HG03159 (cell line): ENCODE results near the gene EIF1AD.
"Not testable (repeated sequence)": the region's sequence is repeated elsewhere in the genome, so short reads cannot be mapped to it uniquely, and the experiment has no call there.

Source experiments
- ATAC-seq: cut with Tn5 transposase; IDR thresholded peaks from one replicate; pipeline ENCODE4 v1.9.1; 2021; ENCODE audit warnings: mild to moderate bottlenecking, moderate library complexity; ENCODE audit not compliant: unreplicated experiment

EIF1AD gene

DNA sequence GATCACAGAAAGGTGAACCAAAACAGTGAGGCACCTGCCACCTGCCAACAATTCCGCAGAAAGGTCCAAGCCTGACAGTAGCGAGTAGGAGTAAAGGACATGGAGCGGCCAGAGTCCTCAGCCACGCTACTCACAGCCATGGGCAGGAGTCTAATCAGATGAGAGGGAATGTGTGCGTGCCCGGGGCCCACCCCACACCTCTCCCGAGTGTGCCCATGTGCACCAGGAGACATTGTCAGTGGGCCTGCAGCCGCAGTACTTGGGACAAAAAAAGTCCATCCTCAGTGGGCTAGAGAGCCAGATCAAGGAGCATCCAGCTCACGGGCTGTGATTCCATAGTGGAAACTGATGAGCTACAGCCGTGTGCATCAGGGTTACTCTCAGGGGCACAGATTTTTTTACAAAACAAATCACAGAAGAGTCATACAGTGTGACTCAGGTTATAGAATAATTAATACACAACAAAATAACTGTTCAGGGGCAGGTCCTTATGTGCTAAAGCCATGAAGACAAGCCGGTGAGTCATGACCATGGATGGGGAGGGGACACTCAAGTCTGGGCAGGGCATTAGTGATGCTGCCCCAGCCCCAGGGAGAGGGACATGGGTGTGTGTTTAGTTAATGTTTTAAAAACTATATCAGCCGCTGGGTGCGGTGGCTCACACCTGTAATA is 28.4 kb downstream of the EIF1AD start:
- no peak for ATAC-seq

DNA sequence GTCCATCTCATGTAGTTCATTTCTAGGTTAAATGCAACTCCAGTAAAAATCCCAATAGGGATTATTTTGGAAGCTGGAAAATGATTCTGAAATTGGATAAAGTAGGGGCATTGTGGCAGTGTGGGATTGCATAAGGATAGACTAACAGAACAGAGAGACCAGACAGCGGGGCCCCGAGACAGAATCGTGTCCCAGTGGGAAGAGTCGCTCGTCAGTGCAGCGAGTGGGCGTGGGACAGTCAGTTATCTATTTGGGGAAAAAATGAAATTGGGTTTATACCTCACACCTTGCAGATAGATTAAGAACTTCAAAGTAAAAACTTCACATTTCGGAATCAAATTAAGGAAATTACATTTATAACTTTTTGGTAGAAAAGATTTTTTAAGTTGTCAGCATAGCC is 29.8 kb downstream of the EIF1AD start:
- ATAC-seq = no peak

DNA sequence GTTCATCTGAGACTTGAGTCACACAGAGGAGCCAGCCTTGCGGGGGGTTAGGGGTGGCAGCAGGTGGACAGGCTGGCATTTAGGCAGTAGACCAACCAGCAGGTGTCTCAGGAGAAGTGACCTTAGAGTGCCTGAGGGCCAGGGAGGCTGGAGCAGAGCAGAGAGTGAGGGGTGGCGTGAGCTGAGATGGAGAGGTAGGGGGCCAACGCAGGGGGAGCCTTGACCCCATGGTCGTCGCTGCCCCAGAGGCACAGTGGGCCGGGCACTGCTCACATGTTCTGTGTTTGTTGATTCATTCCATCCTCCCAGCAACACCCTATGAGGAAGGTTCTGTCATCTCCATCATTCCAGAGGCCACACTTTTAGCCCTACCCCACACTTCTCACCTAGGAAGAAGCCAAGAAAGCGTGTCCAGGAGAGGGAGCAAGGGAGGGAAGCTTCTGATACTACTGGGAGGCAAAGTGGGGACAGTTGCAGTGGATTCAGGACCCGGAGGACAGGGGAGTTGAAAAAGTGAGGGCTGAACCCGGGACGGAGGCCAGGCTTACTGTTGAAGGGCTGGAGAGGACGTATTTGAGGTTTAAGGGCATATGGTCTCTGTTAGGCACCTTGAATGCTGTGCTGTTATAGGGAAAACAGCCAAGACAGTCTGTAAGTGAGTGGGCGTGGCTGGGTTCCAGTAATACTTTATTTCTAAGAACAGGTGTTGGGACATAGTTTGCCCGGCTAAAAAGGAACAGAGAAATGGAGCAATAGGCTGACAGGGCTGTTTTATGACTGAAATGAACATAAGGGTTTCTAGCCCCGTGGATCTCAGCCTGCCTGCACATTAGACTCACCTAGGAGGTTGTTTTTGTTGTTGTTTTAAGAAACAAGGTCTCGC is 33.1 kb downstream of the EIF1AD start:
- no peak for ATAC-seq

DNA sequence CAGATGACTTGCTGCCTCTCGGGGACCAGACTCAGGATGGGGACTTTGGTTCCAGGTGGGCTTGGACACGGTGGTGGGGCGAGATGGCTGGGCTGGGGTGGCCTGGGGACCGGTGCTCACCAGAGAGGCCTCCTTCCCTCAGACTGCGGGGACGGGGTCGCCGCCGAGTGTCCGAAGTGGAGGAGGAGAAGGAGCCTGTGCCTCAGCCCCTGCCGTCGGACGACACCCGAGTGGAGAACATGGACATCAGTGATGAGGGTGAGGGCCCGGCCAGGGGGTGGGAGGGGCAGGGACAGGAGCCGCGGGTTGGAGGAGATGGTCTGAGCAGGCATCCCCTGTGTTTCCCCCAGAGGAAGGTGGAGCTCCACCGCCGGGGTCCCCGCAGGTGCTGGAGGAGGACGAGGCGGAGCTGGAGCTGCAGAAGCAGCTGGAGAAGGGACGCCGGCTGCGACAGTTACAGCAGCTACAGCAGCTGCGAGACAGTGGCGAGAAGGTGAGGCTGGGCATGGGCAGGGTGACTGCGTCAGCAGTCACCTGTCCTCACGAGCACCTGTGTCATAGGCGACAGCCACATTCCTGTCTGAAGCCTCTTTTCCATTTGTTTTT is 34.5 kb downstream of the EIF1AD start:
- ATAC-seq = no peak

DNA sequence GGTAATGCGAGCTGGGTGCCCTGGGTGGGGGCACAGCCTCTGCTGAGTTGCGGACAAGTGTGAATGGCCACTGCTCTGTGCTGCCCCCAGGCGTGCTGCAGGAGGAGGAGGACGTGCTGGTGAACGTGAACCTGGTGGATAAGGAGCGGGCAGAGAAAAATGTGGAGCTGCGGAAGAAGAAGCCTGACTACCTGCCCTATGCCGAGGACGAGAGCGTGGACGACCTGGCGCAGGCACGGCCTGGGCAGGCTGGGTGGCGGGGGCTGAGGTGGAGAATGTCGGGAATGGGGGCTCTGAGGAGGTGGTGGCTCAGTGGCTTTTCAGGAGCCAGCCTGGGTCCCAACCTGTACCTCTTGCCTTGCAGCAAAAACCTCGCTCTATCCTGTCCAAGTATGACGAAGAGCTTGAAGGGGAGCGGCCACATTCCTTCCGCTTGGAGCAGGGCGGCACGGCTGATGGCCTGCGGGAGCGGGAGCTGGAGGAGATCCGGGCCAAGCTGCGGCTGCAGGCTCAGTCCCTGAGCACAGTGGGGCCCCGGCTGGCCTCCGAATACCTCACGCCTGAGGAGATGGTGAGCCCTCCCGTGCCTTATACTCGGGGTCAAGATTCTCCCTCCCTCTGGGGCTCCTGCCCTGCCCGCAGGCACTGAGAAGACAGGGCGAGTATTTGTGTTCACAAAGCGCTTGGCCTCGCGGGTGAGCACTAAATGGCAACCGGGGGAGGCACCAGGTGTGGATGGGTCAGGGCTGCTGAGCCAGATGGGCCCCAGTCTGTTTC is 35.8 kb downstream of the EIF1AD start:
- ATAC-seq = no peak

DNA sequence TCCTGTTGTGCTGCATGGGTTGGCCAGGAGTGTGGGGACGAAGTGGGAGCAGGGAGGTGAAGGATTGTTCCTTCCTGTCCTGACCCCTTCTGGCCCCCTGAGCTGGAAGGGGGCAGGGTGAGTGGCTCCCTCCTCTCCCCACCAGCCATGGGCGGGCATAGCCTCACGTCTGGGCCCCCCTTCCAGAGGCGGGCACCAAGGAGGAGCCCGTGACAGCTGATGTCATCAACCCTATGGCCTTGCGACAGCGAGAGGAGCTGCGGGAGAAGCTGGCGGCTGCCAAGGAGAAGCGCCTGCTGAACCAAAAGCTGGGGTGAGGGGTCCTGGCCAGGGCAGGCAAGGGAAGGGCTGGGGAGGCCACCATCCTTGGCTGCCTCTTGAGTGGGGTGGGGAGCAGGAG is 37.1 kb downstream of the EIF1AD start:
- no peak for ATAC-seq

DNA sequence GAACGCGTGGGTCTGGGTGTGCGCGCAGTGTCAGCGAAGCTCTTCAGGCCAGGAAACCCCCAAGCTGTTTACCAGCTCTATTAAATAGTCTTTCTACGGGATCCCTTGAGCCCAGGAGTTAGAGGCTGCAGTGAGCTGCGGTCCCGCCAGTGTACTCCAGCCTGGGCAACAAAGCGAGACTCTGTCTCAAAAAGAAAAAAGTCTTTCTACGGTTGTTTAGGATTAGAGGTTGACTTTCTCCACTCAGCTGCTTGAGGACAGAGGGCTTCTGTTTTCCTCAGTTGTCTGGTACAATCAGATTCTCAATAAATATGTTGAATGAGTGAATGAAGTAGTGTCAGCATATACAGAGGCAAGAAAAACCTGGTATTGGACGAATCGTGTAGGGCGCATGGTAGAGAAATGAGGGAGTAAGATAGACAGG is 39.8 kb downstream of the EIF1AD start:
- ATAC-seq = no peak

DNA sequence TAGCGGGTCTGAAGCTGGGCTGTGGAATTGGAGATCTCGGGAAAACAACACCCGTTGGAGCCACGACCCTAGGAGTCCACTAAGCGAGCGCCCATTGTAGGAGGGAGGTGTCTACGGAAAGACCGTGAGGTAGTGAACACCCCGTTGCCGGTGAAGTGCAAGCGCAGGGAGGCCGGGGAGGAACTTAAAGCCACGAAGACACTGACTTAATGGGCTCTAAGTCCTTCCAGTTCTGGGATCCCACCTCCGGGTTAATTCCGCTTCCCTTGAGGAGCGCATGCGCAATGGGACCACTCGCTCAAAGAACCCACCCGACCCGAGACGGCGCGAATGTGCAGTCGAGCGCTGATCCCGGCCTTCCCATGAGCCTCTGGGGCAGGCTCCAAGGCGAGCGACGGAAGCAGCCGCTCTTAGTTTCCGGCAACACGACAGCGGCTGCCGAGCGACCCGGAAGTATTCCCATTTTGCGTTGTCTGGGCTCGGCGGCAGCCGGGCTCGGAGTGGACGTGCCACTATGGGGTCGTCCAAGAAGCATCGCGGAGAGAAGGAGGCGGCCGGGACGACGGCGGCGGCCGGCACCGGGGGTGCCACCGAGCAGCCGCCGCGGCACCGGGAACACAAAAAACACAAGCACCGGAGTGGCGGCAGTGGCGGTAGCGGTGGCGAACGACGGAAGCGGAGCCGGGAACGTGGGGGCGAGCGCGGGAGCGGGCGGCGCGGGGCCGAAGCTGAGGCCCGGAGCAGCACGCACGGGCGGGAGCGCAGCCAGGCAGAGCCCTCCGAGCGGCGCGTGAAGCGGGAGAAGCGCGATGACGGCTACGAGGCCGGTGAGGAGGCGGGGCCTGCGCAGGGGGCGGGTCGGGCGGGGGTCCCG is 40.5 kb downstream of the EIF1AD start, which contains the start of gene SART1:
SART1 (plus strand) TSS at position 468 of the 874 bp plus-strand sequence; CDS start at position 515, 47 bp downstream.
- peak; percentile 87 for ATAC-seq

DNA sequence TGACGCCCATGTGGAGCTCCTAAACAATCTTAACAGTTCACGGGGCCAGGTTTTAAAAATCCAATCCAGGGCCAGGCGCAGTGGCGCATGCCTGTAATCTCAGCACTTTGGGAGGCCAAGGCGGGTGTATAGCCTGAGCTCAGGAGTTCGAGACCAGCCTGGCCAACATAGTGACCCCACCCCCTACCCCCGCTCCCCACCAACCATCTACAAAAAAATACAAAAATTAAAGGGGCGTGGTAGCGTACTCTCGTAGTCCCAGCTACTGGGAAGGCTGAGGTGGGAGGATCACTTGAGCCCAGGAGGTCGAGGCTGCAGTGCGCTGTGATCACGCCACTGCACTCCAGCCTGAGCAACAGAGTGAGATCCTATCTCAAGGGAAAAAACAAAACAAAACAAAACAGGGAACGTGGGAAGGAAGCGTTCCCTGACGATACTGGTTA is 41.1 kb downstream of the EIF1AD start:
- peak; percentile 1 for ATAC-seq

DNA sequence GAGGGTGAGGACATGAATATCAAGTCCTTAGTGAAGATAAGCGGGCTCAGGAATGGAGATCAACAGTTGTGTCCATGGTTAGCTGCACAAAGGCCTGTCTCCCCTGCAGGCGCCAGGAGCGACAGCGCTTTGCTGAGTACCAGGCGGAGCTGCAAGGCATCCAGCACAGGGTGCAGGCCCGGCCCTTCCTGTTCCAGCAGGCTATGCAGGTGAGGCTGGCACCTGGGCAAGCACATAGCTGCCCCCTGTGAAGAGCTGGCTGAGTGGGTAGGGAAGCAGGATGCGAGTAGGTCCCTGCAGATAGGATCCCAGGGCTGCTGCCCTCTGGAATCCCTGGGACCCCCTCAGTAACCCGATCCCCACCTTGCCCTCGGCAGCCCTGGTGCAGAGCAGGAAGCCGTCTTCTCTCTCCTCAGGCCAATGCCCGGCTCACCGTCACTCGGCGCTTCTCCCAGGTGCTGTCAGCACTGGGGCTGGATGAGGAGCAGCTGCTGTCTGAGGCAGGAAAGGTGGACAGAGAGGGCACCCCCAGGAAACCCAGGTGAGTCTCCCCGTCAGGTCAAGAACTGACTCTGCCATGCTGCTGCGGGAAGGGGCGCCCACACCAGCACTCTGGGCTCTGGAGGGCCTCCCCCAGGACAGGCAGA is 43.1 kb downstream of the EIF1AD start:
- ATAC-seq = no peak

DNA sequence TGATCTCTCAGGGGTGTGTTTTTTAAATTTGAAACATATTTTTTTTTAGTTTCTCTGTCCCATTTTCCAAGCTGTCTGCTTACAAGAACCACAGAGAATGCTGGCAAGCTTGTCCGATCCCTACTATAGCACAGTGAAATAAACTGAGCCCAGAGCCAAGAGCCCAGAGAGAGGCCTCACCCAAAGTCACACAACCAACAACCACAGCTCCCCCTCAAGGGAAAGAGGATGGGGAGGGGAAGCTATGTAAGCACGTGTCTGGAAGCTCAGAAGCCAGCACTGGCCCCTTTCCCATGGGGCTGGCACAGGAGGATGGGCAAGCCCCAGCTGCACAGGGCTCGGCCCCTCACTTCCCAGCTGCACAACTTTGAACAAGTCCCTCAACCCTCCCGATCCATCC is 43.7 kb downstream of the EIF1AD start:
- no peak for ATAC-seq

DNA sequence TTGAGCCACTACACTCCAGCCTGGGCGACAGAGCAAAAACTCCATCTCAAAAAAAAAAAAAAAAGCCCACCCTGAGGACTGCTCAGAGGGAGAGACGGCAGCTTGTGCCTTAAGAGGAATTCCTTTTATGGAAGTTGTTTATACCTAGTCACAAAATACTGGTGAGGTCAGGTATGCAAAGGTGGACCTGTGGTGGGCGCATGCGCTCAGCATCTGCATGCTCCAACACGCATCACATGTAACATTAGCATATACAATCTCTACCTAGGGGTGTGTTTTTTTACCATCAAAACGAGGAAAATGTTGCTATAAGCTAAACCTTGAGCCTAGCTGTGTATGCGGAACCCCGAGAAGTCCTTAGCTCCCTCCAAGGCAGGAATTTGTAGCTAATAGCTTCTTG is 47.2 kb downstream of the EIF1AD start:
- ATAC-seq = no peak

DNA sequence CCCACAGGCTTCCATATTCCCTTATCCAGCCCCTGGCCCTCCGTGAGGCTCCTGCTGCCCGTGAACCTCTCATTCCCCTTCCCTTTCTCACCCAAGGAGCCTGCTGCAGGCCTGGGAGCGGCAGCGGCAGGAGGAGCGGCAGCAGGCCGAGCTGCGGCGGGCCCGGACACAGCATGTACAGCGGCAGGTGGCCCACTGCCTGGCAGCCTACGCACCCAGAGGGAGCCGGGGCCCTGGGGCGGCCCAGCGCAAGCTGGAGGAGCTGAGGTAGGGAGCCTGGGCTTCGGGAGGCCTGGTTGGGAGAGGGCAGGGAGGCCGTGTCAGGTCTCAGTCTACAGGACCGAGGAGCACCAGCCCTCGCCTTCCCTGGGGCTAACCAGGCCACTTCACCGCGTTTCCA is 48.5 kb downstream of the EIF1AD start:
- ATAC-seq = no peak

DNA sequence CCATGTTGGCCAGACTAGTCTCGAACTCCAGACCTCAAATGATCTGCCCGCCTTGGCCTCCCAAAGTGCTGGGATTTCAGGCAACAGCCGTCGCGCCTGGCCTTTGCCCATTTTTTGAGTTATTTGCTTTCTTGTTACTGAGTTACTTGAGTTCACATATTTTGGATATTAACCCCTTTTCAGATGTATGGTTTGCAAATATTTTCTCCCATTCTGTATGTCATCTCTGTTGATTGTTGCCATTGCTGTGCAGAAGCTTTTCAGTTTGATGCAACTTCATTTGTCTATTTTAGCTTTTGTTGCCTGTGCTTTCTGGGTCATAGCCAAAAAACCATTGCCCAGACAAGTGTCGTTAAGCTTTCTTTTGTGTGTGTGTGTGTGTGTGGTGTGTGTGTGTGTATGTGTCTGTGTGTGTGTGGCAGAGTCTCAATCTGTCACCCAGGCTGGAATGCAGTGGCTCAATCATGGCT is 49.9 kb downstream of the EIF1AD start:
- no peak for ATAC-seq

DNA sequence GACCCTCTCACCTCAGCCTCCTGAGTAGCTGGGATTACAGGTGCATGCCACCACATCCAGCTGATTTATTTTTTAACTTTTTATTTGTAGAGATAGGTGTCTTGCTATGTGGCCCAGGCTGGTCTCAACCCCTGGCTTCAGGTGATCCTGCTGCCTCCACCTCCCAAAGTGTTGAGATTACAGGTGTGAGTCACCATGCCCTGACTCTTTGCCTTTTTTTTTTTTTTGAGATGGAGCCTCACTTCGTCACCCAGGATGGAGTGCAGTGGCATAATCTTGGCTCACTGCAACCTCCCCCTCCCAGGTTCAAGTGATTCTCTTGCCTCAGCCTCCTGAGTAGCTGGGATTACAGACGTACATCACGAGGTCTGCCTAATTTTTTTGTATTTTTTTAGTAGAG is 50.3 kb downstream of the EIF1AD start:
- not testable (repeated sequence) for ATAC-seq

DNA sequence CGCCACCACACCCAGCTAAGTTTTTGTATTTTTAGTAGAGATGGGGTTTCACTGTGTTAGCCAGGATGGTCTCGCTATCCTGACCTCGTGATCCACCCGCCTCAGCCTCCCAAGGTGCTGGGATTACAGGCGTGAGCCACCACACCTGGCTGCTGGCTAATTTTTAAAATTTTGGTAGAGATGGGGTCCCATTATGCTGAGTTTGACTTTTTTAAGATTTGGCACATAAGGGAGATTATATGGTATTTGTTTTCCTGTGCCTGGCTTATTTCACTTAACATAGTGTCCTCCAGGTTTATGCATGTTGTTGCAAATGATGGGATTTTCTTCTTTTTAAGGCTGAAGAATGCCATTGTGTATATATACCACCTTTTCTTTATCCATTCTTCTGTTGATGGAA is 51.2 kb downstream of the EIF1AD start:
- ATAC-seq = not testable (repeated sequence)

DNA sequence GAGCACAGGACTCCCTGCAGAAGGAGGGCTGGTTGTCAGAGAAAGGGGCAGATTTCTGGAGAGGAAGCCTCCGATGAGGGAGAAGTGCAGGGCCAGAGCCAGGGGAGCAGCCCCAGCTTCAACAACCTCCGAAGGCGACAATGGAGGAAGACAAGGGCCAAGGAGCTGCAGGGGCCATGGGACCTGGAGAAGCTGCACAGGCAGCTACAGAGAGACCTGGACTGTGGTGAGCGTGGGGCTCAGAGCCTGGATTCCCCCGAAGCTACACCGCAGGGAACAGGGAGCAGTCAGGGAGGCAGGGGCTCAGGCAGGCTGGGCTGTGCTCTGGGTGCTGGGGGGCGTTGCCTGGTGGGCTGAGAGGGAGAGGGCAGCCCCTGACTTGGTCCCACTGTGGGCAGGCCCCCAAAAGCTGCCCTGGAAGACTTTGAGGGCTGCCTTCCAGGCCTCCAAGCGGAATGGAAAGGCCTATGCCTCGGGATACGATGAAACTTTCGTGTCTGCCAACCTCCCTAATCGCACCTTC is 54.3 kb downstream of the EIF1AD start:
- no peak for ATAC-seq

DNA sequence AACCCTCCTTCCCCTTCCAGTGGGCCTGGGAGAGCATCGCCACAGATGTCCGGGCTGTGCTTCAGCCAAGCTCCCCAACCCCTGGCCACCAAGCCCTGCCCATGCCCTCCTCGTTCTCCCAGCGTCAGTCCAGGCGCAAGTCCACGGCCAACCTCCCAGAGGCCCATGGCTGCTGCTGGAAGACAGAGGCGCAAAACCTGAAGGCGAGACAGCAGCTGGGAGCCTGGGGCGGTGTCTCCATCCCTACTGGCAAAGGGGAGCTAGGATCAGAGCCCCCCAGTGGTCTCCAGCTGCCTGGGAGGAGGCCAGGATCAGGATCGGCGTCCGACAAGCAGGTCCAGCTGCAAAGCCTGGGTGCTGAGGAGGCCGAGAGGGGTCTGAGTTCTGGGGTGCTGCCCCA is 54.8 kb downstream of the EIF1AD start:
- no peak for ATAC-seq

DNA sequence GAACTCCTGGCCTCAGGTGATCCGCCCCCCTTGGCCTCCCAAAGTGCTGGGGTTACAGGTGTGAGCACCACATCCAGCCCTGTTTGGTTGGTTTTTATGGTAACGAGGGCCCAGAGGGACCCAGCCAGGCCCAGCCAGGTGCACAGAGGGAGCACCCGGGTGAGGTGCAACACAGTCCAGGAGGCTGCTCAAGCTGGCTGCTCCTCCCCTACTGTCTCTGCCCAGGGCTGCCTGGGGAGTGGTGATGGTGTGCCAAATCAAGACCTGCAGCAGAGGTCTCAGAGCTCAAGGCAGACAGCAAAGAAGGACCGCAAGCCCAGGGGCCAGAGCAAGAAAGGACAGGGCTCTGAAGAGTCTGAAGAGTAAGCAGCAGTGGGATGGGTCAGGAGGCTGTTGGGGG is 55.3 kb downstream of the EIF1AD start:
- no peak for ATAC-seq
